ENCODE measurements around the gene SLC16A8. TPM values are rescaled to one million over a fixed set of nuclear protein-coding genes. Genes with fewer than 3 reads are reported as not detected.

The SLC16A8 gene
- total RNA-seq, 1 experiment from 2014 or later: not detected

GRCh38 chr22:38107692-38108515, 23.9 kb upstream of the SLC16A8 start:
- intact Hi-C loops (cut with micrococcal nuclease): no loop called here
- Histone ChIP-seq H3K4me3 (replicated peaks in 1 of 2; ENCODE audit: low read depth in 1 of 2, low read length in 2 of 2) (no peak overlapping the region), H3K27me3 (ENCODE audit: insufficient read depth, low read length) (no peaks in the 10 kb centered on the region), H2AFZ (ENCODE audit: low read depth, low read length, poor library complexity, severe bottlenecking) (no peak overlapping the region), H3K36me3 (ENCODE audit: control insufficient read depth in 1 of 2, insufficient read depth in 2 of 2, low read length in 2 of 2) (no peaks in the 10 kb centered on the region), H3K9ac (ENCODE audit: low read length) (no peak overlapping the region), H3K9me3 (ENCODE audit: control insufficient read depth in 1 of 2, insufficient read depth in 1 of 2, low read depth in 1 of 2, low read length in 2 of 2) (no peaks in the 10 kb centered on the region), H3K4me2 (ENCODE audit: low read length) (peak overlapping the region; percentile 19; the same call in 1 of the 2 replicates), H3K79me2 (ENCODE audit: insufficient read depth, low read length) (no peaks in the 10 kb centered on the region), H3K27ac (ENCODE audit: low read depth, low read length) (no peak overlapping the region), H3K9me2 (ENCODE audit: insufficient read depth) (no peaks in the 10 kb centered on the region), H4K20me1 (ENCODE audit: insufficient read depth) (no peaks in the 10 kb centered on the region), H3K4me1 (ENCODE audit: control insufficient read depth in 1 of 2, insufficient read depth in 2 of 2, low read length in 2 of 2) (peaks cover 14 to 21% of the 10 kb centered on the region in 2 experiments)
- ATAC-seq (no peak), DNase-seq (ENCODE audit: low read depth, low spot score) (no peak)
- ChIA-PET RAD21 (ENCODE audit: low non-redundant PET in 1 of 2, low total read pairs in 2 of 2, uncharacterized antibody in 2 of 2, unreplicated experiment in 2 of 2) (no interaction called here), CTCF (no interaction called here), POLR2A (no interaction called here)
- TF ChIP-seq FOSL1 (IDR thresholded peaks at IDR 0.05; ENCODE audit: low read depth) (no peak), SP1 (IDR thresholded peaks at IDR 0.05; ENCODE audit: low read depth) (no peak), ELF1 (IDR thresholded peaks at IDR 0.05; ENCODE audit: borderline replicate concordance, low read depth) (no peak), RAD21 (IDR thresholded peaks at IDR 0.05; ENCODE audit: low read depth) (no peak), ZNF274 (IDR thresholded peaks at IDR 0.05; ENCODE audit: low read depth, low read length) (no peak)
- no TSS peak for BruUV-seq (replicated peaks)

- ChIA-PET POLR2A (no interaction called here), RAD21 (ENCODE audit: low non-redundant PET in 1 of 2, low total read pairs in 2 of 2, uncharacterized antibody in 2 of 2, unreplicated experiment in 2 of 2) (no interaction called here), CTCF (no interaction called here)
- no peak for TF ChIP-seq RAD21 (IDR thresholded peaks at IDR 0.05; ENCODE audit: low read depth)
- TF ChIP-seq MAX (IDR thresholded peaks at IDR 0.05): no peak
- TF ChIP-seq TCF7L2 (IDR thresholded peaks at IDR 0.05; ENCODE audit: borderline replicate concordance, extremely low read depth, insufficient read depth, insufficient read length): no peak
- no peak for TF ChIP-seq CTCF (IDR thresholded peaks at IDR 0.05 in 2 of 3, conservative IDR thresholded peaks at IDR 0.05 in 1 of 3; ENCODE audit: borderline replicate concordance in 1 of 3, insufficient read depth in 1 of 3, low read depth in 2 of 3, low read length in 2 of 3)
- TF ChIP-seq POLR2AphosphoS5 (IDR thresholded peaks at IDR 0.05; ENCODE audit: low read depth, low read length): no peak
- no peak for TF ChIP-seq POLR2A (IDR thresholded peaks at IDR 0.05; ENCODE audit: borderline replicate concordance, extremely low read depth, insufficient read depth, insufficient read length)
- no peak for TF ChIP-seq EZH2 (IDR thresholded peaks at IDR 0.05)
- TF ChIP-seq ZFX (IDR thresholded peaks at IDR 0.05): no peak
- no peak for TF ChIP-seq ELF1 (IDR thresholded peaks at IDR 0.05; ENCODE audit: borderline replicate concordance, low read depth)
- TF ChIP-seq JUND (IDR thresholded peaks at IDR 0.05): no peak
- TF ChIP-seq YY1 (IDR thresholded peaks at IDR 0.05; ENCODE audit: extremely low read depth, insufficient replicate concordance, low read depth, low read length): no peak
- no peak for TF ChIP-seq EZH2phosphoT487 (IDR thresholded peaks at IDR 0.05; ENCODE audit: borderline replicate concordance)
- TF ChIP-seq FOSL1 (IDR thresholded peaks at IDR 0.05; ENCODE audit: low read depth): no peak
- no peak for TF ChIP-seq ATF3 (IDR thresholded peaks at IDR 0.05)
- TF ChIP-seq SIN3A (IDR thresholded peaks at IDR 0.05; ENCODE audit: low read depth): no peak
- TF ChIP-seq SRF (IDR thresholded peaks at IDR 0.05; ENCODE audit: low read depth): no peak
- TF ChIP-seq ZNF274 (IDR thresholded peaks at IDR 0.05; ENCODE audit: low read depth, low read length): no peak
- peaks cover 14 to 21% of the 10 kb centered on the region in 2 experiments for H3K4me1 ChIP-seq (ENCODE audit: control insufficient read depth in 1 of 2, insufficient read depth in 2 of 2, low read length in 2 of 2)
- no peaks in the 10 kb centered on the region for H3K79me2 ChIP-seq (ENCODE audit: insufficient read depth, low read length)
- no peaks in the 10 kb centered on the region for H3K9me2 ChIP-seq (ENCODE audit: insufficient read depth)
- H3K4me2 ChIP-seq (ENCODE audit: low read length): no peak overlapping the region
- DNase-seq (ENCODE audit: low read depth, low spot score): no peak
- no peak for ATAC-seq
- H3K9me3 ChIP-seq (ENCODE audit: control insufficient read depth in 1 of 2, insufficient read depth in 1 of 2, low read depth in 1 of 2, low read length in 2 of 2): no peaks in the 10 kb centered on the region
- no peaks in the 10 kb centered on the region for H3K27me3 ChIP-seq (ENCODE audit: insufficient read depth, low read length)
- no peak overlapping the region for H3K27ac ChIP-seq (ENCODE audit: low read depth, low read length)
- no TSS peak for BruUV-seq (replicated peaks)
- H3K36me3 ChIP-seq (ENCODE audit: control insufficient read depth in 1 of 2, insufficient read depth in 2 of 2, low read length in 2 of 2): no peaks in the 10 kb centered on the region
- intact Hi-C loops (cut with micrococcal nuclease): no loop called here
- no peak overlapping the region for H2AFZ ChIP-seq (ENCODE audit: low read depth, low read length, poor library complexity, severe bottlenecking)
- H3K9ac ChIP-seq (ENCODE audit: low read length): no peak overlapping the region
- no peaks in the 10 kb centered on the region for H4K20me1 ChIP-seq (ENCODE audit: insufficient read depth)
- H3K4me3 ChIP-seq (replicated peaks in 1 of 2; ENCODE audit: low read depth in 1 of 2, low read length in 2 of 2): no peak overlapping the region
These were observed 23.0 kb upstream of the SLC16A8 start for GRCh38 chr22:38106814-38107578.

All from HCT116 (cell line).